ENCODE results near the gene HEBP2. TPM values are rescaled to one million over a fixed set of nuclear protein-coding genes. Genes with fewer than 3 reads are reported as not detected.

Gene HEBP2
- polyA plus RNA-seq, 3 donors = 29.8 to 273 (median 48.2) TPM

Other genes with a start within 250 kb of the HEBP2 start
- 1 to 10 TPM in 2 of 3 donors, under 1 TPM in 1; 0.45 to 5.3 (median 1.2) TPM for gene ARFGEF3, start 242.3 kb upstream of the HEBP2 start, polyA plus RNA-seq
- not detected for gene PBOV1, start 185.7 kb upstream of the HEBP2 start, polyA plus RNA-seq
- not detected for gene SMIM28, start 26.3 kb upstream of the HEBP2 start, polyA plus RNA-seq
- gene NHSL1, start 95.3 kb downstream of the HEBP2 start, polyA plus RNA-seq = 1 to 10 TPM; 1.5 to 2.1 (median 1.9) TPM

Measured in adipose tissue (tissue), 3 donors.